HG03280 (cell line): ENCODE results near the gene SPAG16.
A peak's percentile ranks its signal among the peaks of the same experiment; 100 is the strongest.

Source experiments
- ATAC-seq: cut with Tn5 transposase; IDR thresholded peaks from one replicate; pipeline ENCODE4 v1.9.1; 2021; ENCODE audit warnings: mild to moderate bottlenecking, moderate library complexity; ENCODE audit not compliant: unreplicated experiment

Gene SPAG16

GRCh38 chr2:213537579-213537978, 253.3 kb downstream of the SPAG16 start:
- no peak for ATAC-seq

GRCh38 chr2:213544940-213545339, 260.7 kb downstream of the SPAG16 start:
- ATAC-seq, result no peak

DNA sequence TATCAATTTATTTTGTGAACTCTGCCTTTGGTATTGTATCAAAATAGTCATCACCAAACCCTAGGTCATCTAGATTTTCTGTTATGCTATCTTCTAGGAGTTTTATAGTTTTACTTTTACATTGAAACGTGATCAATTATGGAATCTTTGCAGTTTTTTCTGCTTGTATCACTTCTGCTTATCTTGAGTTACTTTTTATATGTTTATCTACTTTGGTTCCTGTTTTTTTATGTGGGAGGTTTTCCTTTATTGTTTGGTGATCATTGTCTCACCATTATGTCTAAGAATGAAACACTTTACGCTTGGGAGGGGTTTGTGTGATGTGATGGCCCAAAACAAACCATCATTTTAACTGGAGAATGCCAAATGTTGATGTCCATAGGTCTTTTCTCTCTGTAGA, 261.2 kb downstream of the SPAG16 start:
- ATAC-seq, result no peak

DNA sequence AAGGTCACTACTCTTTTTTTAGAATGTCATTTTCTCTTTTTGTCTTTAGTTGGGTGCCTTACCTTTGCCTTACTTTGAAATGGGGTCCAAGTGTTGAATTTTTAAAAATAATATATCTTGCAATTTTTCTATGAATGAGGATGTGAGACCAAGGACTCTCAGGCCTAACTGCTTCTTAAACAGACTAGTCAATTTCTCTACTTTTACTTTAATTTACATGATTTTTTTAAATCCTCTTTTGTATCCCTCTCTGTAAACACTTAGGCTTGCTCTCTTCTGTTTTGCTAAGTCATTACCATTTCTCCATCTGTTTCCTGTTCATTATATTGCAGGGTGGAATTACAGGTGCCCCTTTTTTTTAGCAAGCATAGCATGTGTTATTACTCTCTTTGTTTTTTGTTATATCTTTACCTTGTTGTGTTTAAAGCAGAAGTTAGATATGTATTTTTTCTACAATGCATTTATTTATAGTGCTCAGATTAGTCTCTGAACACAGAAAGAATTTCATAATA, 261.8 kb downstream of the SPAG16 start:
- no peak for ATAC-seq

- ATAC-seq, result no peak
These were observed 267.3 kb downstream of the SPAG16 start for GRCh38 chr2:213551526-213551925.

GRCh38 chr2:213559053-213559452, 274.8 kb downstream of the SPAG16 start:
- ATAC-seq, result no peak

DNA sequence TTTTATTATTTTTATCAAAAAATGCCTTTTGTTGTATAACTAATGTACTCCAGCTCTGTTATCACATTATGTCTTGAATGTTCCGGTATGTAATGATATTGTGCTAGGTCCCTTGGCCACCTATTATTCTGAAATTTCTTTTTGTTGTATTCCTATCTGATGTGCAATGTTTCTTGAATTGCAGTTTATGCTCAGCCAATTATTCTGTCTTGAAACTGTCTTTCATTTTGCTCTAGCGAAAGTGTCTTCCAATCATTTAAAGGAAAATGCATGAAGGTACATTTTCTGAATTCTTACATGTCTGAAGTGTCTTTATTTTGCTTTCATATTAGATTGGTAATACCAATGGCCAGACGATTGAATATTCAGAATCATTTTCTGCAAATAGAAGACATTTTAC, 277.5 kb downstream of the SPAG16 start:
- ATAC-seq, result no peak

DNA sequence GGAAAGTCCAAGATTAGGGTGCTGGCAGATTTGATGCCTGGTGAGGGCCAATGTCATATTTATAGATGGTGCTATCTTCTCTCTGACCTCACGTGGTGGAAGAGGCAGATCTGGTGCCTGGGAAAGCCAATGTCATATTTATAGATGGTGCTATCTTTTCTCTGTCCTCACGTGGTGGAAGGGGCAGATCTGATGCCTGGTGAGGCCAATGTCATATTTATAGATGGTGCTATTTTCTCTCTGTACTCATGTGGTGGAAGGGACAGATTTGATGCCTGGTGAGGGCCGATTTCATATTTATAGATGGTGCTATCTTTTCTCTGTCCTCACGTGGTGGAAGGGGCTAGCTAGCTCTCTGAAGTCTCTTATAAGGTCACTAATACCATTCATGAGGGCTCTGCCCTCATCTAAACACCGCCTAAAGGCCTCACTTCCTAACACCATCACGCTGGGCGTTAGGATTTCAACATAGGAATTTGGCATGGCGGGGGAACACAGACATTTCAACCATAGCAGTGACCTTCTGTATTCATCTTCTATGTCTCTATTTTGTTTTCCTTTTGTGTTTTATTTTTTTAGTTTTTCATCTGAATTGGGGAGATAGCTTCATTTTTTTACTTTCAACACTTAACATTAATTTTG, 278.4 kb downstream of the SPAG16 start:
- no peak for ATAC-seq

DNA sequence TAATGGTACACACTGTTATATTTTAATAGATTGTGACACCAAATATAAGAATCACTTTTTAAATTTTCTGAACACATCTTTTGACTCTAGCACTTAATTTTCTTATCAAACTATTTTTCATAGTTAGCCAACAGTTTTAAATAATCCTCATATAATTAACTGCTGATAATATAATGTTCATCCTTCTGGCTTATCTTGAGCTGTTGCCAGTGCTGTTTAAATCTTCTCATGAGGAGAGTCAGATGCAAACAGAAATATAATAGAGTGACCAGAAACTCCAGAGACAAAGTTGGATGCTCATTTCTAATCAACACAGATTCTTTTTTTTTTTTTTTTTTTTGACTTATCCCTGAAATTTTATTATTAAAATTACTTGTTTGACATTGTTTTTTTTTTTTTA, 282.6 kb downstream of the SPAG16 start:
- no peak for ATAC-seq

- ATAC-seq, result no peak
These were observed 325.4 kb downstream of the SPAG16 start for GRCh38 chr2:213609570-213610170.

- peak; percentile 43 for ATAC-seq
These were observed 342.9 kb downstream of the SPAG16 start for GRCh38 chr2:213627054-213627710.

- peak; percentile 50 for ATAC-seq
These were observed 343.7 kb downstream of the SPAG16 start for GRCh38 chr2:213627835-213628460.

DNA sequence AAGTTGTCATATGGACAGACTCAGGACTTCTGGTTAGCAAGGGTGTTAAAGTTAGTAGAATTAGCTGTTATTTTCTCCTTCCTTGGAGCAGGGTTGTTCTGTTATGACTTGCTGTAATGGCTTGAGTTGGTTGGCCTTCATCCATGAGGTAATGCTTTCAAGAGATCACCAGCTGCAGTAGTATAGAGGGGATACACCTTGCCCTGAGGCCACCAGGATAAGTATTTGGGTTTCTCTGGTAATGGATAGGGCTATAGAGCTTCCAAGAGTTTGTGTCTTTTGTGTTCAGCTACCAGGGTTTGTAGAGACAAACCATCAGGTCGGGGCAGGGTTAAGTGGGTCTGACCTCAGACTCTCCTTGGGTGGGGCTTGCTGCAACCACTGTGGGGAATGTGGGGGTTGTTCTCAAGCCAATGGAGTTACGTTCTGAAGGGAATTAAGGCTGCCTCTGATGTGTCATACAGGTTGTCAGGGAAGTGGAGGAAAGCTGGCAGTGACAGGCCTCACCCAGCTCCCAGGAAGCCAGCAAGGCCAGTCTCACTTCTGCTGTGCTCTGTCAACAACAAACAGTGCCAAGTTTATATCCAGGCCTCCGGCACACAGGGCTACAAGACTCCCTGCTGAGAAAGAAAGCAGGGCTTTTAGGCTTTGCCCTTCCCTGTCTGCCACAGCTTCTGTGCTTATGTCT, 356.6 kb downstream of the SPAG16 start:
- ATAC-seq, result no peak

GRCh38 chr2:213644926-213645325, 360.7 kb downstream of the SPAG16 start:
- ATAC-seq, result no peak

DNA sequence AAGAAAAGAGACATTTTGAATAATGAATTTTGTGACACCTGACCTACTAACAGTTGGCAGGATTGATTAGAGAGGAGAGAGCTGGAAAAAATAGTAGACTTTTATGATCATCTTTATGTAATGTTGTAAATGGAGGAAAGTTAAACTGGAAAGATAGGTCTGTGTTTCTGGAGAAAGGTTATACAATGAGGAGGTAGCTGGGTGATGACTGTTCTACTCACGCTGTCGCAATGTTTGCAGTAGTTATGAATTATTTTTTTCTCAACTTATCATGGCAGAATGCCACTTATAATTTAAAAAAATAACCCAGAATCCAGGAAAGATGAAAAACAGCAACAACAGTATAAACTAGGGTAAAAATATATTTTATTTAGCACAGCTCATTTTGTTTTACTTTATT, 364.9 kb downstream of the SPAG16 start:
- no peak for ATAC-seq

- no peak for ATAC-seq
These were observed 380.6 kb downstream of the SPAG16 start for GRCh38 chr2:213664817-213665216.

- no peak for ATAC-seq
These were observed 385.4 kb downstream of the SPAG16 start for GRCh38 chr2:213669657-213670056.

DNA sequence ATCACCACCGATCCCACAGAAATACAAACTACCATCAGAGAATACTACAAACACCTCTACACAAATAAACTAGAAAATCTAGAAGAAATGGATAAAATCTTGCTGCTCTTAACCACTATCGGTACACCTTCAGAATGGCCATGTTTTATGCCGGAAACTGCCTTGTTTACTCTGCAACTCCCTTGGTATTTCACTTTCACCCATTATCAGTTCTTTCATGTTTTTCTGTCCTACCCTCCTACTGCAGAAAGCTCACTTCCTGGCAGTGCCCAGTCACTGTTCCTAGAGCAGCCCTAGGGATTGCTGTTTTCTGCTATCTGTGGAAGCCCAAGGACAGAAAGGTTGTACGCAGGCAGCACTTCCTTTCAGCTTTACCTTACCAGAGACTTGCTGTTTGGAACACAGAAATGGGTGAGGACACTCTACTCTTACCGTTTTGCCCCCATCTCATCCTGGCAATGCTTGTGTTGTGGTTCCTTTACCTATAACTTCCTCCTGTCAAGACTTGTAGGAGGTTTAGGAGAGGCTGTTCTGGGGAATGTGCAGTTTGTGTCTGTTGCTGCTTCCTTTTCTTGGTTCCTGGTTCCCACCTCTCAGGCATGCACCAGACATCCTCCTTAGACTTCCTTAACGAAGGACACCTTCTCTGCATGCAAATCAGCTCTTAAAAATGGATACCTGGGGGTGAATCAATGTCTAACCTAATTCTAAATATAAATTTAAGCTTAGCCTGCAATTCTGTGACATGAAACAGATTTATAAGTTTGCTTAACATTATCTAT, 394.4 kb downstream of the SPAG16 start:
- peak; percentile 54 for ATAC-seq

DNA sequence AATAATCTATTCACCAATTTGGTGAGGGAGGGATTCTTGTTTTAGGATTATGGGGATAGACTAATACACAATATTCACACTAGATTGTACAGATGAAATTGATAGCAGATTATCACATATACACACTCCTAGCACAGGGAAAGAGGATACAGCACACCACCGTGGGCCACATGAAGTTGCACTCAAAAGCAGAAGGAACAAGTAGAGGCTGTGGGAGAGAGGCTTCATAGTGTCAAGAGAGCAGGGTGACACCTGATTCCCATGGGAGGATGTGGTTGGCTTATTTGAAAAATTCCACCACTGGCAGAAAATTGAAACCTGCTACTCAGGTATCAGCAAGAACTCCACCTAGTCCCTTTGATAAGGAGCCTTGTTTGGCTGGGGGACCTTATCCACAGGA, 395.6 kb downstream of the SPAG16 start:
- no peak for ATAC-seq

DNA sequence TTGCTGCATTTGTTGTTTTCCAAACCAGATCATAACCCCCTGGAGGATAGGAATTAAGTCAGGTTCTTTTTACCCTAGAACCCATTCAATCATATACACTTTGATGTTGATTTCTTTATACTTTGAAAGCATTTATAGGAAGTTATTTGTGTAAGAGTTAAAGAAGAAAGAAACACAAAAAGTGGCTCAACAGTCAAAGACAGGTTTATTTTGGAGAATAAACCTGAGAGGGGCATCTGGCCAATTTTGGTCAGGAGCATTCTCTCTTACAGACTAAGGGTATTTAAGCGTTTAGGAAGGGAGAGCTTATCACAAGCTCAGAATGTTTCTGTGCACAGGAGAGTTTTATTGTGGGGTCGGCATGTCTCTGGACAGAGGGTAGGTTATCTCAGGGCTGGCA, 398.0 kb downstream of the SPAG16 start:
- ATAC-seq, result no peak
